ENCODE data around the gene TIMMDC1. TPM values are rescaled to one million over a fixed set of nuclear protein-coding genes. Genes with fewer than 3 reads are reported as not detected.
A peak's percentile ranks its signal among the peaks of the same experiment; 100 is the strongest.

Gene TIMMDC1
- total RNA-seq, 2 experiments from 2014 or later: 14.4 to 18.3 TPM

DNA sequence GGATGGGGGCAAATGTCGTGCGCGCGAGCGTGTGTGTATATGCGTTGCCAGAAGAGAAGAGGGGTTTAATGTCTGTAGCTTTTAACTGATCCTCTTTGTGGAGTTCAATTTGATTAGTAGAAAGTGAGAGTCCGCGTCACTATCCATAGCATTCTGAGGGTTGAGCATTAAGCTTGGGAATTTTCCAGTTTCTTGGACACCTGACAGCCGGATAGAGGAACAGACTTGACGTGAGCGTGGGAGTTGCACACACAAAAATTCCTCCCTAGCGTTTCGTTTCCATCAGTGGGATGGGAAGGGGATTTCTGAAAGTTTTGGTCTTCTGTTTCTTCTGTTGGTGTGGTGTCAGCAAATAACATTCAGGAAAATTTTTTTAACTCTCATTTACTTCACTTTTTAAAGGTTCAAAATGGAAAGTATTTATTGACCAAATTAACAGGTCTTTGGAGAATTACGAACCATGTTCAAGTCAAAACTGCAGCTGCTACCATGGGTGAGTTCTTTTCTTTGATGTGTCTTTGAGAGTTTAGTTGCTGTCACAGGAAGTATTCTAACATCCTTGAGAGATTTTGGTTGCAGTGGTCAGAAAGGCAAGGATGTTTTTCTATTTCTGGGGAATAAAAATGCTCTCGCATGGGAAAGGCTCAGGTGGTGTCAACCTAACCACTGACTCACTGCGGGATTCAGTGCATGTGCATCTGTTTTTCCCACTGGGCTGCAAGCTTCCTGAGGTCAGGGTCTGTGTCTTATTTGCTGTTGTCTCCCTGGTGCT, 28.7 kb upstream of the TIMMDC1 start:
- Mint-ChIP-seq H3K36me3 (ENCODE audit: low read depth) (peaks cover 37% of the 10 kb centered on the region), H3K27me3 (no peaks in the 10 kb centered on the region), H3K9me3 (no peaks in the 10 kb centered on the region), H3K4me3 (peak overlapping the region; percentile 98), H3K4me1 (ENCODE audit: low read depth) (peaks cover 29% of the 10 kb centered on the region), H3K27ac (peak overlapping the region; percentile 90)
- TF ChIP-seq, protein P1, sequence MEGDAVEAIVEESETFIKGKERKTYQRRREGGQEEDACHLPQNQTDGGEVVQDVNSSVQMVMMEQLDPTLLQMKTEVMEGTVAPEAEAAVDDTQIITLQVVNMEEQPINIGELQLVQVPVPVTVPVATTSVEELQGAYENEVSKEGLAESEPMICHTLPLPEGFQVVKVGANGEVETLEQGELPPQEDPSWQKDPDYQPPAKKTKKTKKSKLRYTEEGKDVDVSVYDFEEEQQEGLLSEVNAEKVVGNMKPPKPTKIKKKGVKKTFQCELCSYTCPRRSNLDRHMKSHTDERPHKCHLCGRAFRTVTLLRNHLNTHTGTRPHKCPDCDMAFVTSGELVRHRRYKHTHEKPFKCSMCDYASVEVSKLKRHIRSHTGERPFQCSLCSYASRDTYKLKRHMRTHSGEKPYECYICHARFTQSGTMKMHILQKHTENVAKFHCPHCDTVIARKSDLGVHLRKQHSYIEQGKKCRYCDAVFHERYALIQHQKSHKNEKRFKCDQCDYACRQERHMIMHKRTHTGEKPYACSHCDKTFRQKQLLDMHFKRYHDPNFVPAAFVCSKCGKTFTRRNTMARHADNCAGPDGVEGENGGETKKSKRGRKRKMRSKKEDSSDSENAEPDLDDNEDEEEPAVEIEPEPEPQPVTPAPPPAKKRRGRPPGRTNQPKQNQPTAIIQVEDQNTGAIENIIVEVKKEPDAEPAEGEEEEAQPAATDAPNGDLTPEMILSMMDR (IDR thresholded peaks at IDR 0.05): no peak
- Histone ChIP-seq H3K4me3 (ENCODE audit: low read length) (peak overlapping the region; percentile 86), H3K36me3 (ENCODE audit: insufficient read depth, low read length) (peaks cover 37% of the 10 kb centered on the region), H3K9me3 (ENCODE audit: control insufficient read depth in 1 of 2, insufficient read depth in 1 of 2, low read length in 2 of 2) (no peaks in the 10 kb centered on the region), H3K27ac (ENCODE audit: low read depth in 1 of 2, low read length in 2 of 2) (peak overlapping the region; percentile 37 to 81), H3K27me3 (ENCODE audit: control insufficient read depth in 1 of 2, insufficient read depth in 2 of 2, low read length in 2 of 2) (no peaks in the 10 kb centered on the region), H3K4me1 (ENCODE audit: insufficient read depth, low read length) (peaks cover 28% of the 10 kb centered on the region)
- ATAC-seq (ENCODE audit: poor library complexity): no peak
- peak in 3 of 14 experiments; percentile 21 to 32 (median 27) for DNase-seq
- intact Hi-C loops (cut with DNase I, micrococcal nuclease): loop anchor here (1.0 to 10.0 kb wide), 9 partner anchors 29 to 1275 kb away; partner anchors contain the start of genes ARHGAP31 (in 2 of the 2), GTF2E1 (in 2 of the 2), RABL3 (in 2 of the 2) and TIMMDC1 (in 2 of the 2)
- POLR2A ChIA-PET: interaction anchor here (1.5 to 2.5 kb wide), 4 partner anchors 28 to 626 kb away, joined by 3 to 47 read pairs (median 8); partner anchors contain the start of gene TIMMDC1
- CTCF ChIA-PET: interaction anchor here (1.0 to 1.7 kb wide), 3 partner anchors 25 to 29 kb away, joined by 3 to 4 read pairs (median 3); partner anchors contain the start of gene TIMMDC1

DNA sequence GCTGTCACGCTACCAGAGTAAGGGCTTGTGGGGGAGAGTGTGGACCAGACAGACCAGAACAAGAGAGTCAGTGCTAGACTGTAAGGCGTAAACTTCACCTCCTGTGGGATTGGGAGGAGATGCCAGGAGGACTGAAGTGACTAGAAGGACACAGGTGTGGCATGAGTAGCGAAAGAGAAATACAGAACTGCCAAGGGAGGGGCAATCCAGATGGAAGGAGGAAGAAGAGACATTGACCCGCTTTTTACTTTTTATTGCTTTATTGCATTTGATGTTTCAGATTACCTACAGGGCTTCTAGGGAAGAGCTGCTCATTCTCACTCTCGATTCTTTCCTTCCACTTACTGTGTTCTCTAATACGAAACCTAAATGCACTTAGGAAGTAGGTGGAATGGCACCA, 27.5 kb upstream of the TIMMDC1 start:
- ATAC-seq (ENCODE audit: poor library complexity) (no peak), DNase-seq (no peak)
- Histone ChIP-seq H3K4me1 (ENCODE audit: insufficient read depth, low read length) (peaks cover 27% of the 10 kb centered on the region), H3K27me3 (ENCODE audit: control insufficient read depth in 1 of 2, insufficient read depth in 2 of 2, low read length in 2 of 2) (no peaks in the 10 kb centered on the region), H3K4me3 (ENCODE audit: low read length) (no peak overlapping the region), H3K36me3 (ENCODE audit: insufficient read depth, low read length) (peaks cover 46% of the 10 kb centered on the region), H3K9me3 (ENCODE audit: control insufficient read depth in 1 of 2, insufficient read depth in 1 of 2, low read length in 2 of 2) (no peaks in the 10 kb centered on the region), H3K27ac (ENCODE audit: low read depth in 1 of 2, low read length in 2 of 2) (no peak overlapping the region)
- intact Hi-C loops (cut with DNase I, micrococcal nuclease): no loop called here
- ChIA-PET POLR2A (interaction anchor here (0.8 to 1.6 kb wide), 2 partner anchors 9 to 27 kb away, joined by 3 to 7 read pairs; partner anchors contain the start of gene TIMMDC1), CTCF (no interaction called here)
- TF ChIP-seq, protein P1 (IDR thresholded peaks at IDR 0.05): no peak
- peaks cover 29% of the 10 kb centered on the region for H3K4me1 Mint-ChIP-seq (ENCODE audit: low read depth)
- no peak overlapping the region for H3K27ac Mint-ChIP-seq
- peak overlapping the region; percentile 55 for H3K4me3 Mint-ChIP-seq
- peaks cover 46% of the 10 kb centered on the region for H3K36me3 Mint-ChIP-seq (ENCODE audit: low read depth)
- H3K27me3 Mint-ChIP-seq: no peaks in the 10 kb centered on the region
- H3K9me3 Mint-ChIP-seq: no peaks in the 10 kb centered on the region

DNA sequence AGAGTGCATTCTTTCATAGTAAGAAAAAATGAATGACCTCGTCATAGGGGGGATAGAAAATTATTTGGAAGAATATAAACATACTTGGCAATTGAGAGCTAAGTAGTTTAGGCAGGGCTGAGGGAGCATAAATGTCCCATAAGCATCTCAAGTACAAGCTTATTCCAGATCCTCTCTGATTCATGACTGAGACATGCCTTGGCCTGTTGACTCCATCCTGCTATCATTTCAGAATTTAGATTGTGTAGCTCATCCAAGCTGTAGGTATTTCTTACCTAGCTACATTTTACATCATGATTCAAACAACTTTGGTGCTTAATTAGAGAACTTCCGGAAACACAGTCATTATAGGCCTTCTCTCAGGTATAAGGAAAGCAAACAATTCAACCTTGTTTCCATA, 17.3 kb upstream of the TIMMDC1 start:
- Mint-ChIP-seq H3K27me3 (no peaks in the 10 kb centered on the region), H3K4me1 (ENCODE audit: low read depth) (no peaks in the 10 kb centered on the region), H3K27ac (no peak overlapping the region), H3K36me3 (ENCODE audit: low read depth) (peaks cover 83% of the 10 kb centered on the region), H3K4me3 (no peak overlapping the region), H3K9me3 (no peaks in the 10 kb centered on the region)
- H3K27me3 ChIP-seq (ENCODE audit: control insufficient read depth in 1 of 2, insufficient read depth in 2 of 2, low read length in 2 of 2): no peaks in the 10 kb centered on the region
- H3K4me1 ChIP-seq (ENCODE audit: insufficient read depth, low read length): no peaks in the 10 kb centered on the region
- POLR2A ChIA-PET: interaction anchor here (1.1 kb wide), 1 partner anchor 10 kb away, joined by 4 read pairs; no protein-coding TSS in a partner anchor
- CTCF ChIA-PET: no interaction called here
- no peaks in the 10 kb centered on the region for H3K9me3 ChIP-seq (ENCODE audit: control insufficient read depth in 1 of 2, insufficient read depth in 1 of 2, low read length in 2 of 2)
- ATAC-seq (ENCODE audit: poor library complexity): no peak
- intact Hi-C loops (cut with DNase I, micrococcal nuclease): no loop called here
- TF ChIP-seq, protein P1 (IDR thresholded peaks at IDR 0.05): no peak
- no peak for DNase-seq
- no peak overlapping the region for H3K4me3 ChIP-seq (ENCODE audit: low read length)
- no peak overlapping the region for H3K27ac ChIP-seq (ENCODE audit: low read depth in 1 of 2, low read length in 2 of 2)
- H3K36me3 ChIP-seq (ENCODE audit: insufficient read depth, low read length): peaks cover 74% of the 10 kb centered on the region

Measured in CD4-positive, alpha-beta T cell (primary cell).